ENCODE data around the gene HASPIN.

The HASPIN gene

GRCh38 chr17:3708366-3708765 lies 15.3 kb upstream of the HASPIN start:
- TF ChIP-seq CTCF (IDR thresholded peaks at IDR 0.05; ENCODE audit: insufficient read depth, low read depth, low read length, missing control alignments): no peak
- DNase-seq (ENCODE audit: low read depth): no peak
- H3K4me3 ChIP-seq (ENCODE audit: low read depth, low read length): no peak overlapping the region

GRCh38 chr17:3710951-3711383 lies 12.7 kb upstream of the HASPIN start:
- H3K4me3 ChIP-seq (ENCODE audit: low read depth, low read length): no peak overlapping the region; the same call in 1 of the 2 replicates
- DNase-seq (ENCODE audit: low read depth): peak; percentile 99
- TF ChIP-seq CTCF (IDR thresholded peaks at IDR 0.05; ENCODE audit: insufficient read depth, low read depth, low read length, missing control alignments): no peak

- peak; percentile 74 for DNase-seq (ENCODE audit: low read depth)
- no peak for TF ChIP-seq CTCF (IDR thresholded peaks at IDR 0.05; ENCODE audit: insufficient read depth, low read depth, low read length, missing control alignments)
Observed at GRCh38 chr17:3712811-3713463, 10.8 kb upstream of the HASPIN start.

GRCh38 chr17:3715296-3715695 lies 8.4 kb upstream of the HASPIN start:
- DNase-seq (ENCODE audit: low read depth): no peak
- TF ChIP-seq CTCF (IDR thresholded peaks at IDR 0.05; ENCODE audit: insufficient read depth, low read depth, low read length, missing control alignments): no peak
- no peak overlapping the region for H3K4me3 ChIP-seq (ENCODE audit: low read depth, low read length)

More at GRCh38 chr17:3712811-3713463, 10.8 kb upstream of the HASPIN start:
- no peak overlapping the region for H3K4me3 ChIP-seq (ENCODE audit: low read depth, low read length)

- no peak for TF ChIP-seq CTCF (IDR thresholded peaks at IDR 0.05; ENCODE audit: insufficient read depth, low read depth, low read length, missing control alignments)
- no peak for DNase-seq (ENCODE audit: low read depth)
- no peak overlapping the region for H3K4me3 ChIP-seq (ENCODE audit: low read depth, low read length)
Observed at GRCh38 chr17:3718201-3718600, 5.5 kb upstream of the HASPIN start.

GRCh38 chr17:3719265-3719664 lies 4.4 kb upstream of the HASPIN start:
- DNase-seq (ENCODE audit: low read depth): no peak
- H3K4me3 ChIP-seq (ENCODE audit: low read depth, low read length): no peak overlapping the region

More at GRCh38 chr17:3719265-3719664, 4.4 kb upstream of the HASPIN start:
- TF ChIP-seq CTCF (IDR thresholded peaks at IDR 0.05; ENCODE audit: insufficient read depth, low read depth, low read length, missing control alignments): no peak
